ENCODE results near the gene STK32C.

STK32C gene

GRCh38 chr10:132252412-132252811, 55.3 kb downstream of the STK32C start:
- no peak for DNase-seq (ENCODE audit: low read depth, low spot score)
- H3K27ac ChIP-seq, result no peak overlapping the region

- no peak for DNase-seq (ENCODE audit: low read depth, low spot score)
- H3K27ac ChIP-seq, result no peak overlapping the region
Measured at GRCh38 chr10:132251928-132252327, 55.8 kb downstream of the STK32C start.

- H3K27ac ChIP-seq, result no peak overlapping the region
- DNase-seq (ENCODE audit: low read depth, low spot score), result no peak
Measured at GRCh38 chr10:132250481-132251475, 57.0 kb downstream of the STK32C start.

- no peak for DNase-seq (ENCODE audit: low read depth, low spot score)
- H3K27ac ChIP-seq, result no peak overlapping the region
Measured at GRCh38 chr10:132249824-132250375, 57.9 kb downstream of the STK32C start.

DNA sequence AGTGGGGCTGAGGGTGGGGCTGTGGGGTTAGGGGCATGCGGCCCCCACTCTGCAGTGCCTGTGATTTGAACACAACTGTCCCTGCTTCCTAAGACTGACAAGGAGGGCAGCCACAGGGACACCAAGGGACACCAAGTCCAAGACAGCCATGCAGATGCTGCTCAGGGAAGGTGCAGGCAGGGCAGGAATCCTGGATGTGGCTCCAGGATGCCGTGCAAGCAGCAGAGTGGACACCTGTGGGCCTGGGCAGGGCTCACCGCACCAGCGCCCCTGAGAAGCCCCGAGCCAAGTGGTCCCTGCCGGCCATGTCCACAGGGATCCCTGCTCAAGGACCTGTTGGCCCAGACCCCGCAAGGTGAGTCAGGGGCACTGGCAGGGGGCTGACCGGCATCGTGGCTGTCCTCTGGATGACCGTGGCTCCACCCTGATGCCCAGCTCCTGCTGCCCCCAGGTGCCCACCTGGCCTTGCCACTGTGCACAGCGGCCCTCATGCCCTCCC, 58.5 kb downstream of the STK32C start:
- H3K27ac ChIP-seq, result no peak overlapping the region
- no peak for DNase-seq (ENCODE audit: low read depth, low spot score)

DNA sequence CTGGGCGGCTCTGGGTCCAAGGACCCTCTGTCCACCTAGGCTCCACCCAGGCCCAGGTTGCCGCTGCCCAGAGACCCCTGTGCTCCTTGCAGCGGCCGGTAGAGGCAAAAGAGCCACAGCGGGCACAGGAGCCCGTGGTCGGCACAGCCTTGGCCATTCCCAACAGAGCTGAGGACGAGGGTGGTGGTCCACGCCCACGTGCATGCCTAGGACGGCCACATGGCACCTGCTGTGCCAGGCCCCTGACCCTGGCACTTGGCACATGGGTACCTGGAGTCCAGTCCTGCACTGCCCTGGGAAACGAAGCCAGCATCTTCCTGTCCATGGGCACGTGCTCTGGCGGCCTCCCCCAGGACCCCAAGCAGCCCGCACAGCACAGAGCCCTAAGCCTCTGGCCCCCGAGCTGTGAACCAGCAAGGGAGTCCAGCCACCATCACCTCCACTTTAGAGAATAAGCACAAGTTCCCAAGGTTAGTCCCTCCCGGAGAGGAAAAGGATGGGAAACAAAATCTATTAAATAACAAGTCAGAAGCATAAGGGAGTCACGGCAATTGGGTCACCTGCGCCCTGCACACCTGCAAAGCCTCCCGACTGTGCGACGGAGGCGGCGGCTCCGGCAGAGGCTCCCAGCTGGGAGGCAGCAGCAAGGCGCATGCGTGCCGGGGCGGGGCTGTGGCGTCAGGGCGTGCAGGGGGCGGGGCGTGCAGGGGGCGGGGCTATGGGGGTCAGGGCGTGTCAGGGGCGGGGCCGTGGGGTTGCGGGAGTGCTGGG, 59.1 kb downstream of the STK32C start:
- DNase-seq (ENCODE audit: low read depth, low spot score), result no peak
- no peak overlapping the region for H3K27ac ChIP-seq

DNA sequence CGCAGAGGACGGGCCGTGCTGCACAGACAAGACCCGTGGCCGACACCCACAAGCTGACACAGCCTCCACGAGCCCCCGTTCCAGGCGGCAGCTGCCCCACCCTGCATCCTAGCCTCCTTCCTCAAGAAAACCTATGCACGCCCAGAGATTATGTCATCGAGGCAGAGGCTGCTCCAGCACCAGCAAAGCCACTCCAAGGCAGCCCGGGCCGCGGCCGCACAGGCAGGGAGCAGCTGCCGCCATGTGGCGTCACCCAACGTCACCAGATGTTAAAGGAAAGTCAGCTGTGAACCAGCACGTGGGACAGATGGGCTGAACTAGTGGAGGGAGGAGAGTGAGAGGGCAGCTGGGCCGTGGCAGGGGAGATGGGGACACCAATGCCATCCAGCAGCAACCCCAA, 59.8 kb downstream of the STK32C start:
- no peak overlapping the region for H3K27ac ChIP-seq
- DNase-seq (ENCODE audit: low read depth, low spot score), result no peak

- DNase-seq (ENCODE audit: low read depth, low spot score), result no peak
- no peak overlapping the region for H3K27ac ChIP-seq
Measured at GRCh38 chr10:132246296-132246695, 61.5 kb downstream of the STK32C start.

- no peak overlapping the region for H3K27ac ChIP-seq
- no peak for DNase-seq (ENCODE audit: low read depth, low spot score)
Measured at GRCh38 chr10:132245056-132245455, 62.7 kb downstream of the STK32C start.

GRCh38 chr10:132243626-132244025, 64.1 kb downstream of the STK32C start:
- no peak for DNase-seq (ENCODE audit: low read depth, low spot score)
- no peak overlapping the region for H3K27ac ChIP-seq

DNA sequence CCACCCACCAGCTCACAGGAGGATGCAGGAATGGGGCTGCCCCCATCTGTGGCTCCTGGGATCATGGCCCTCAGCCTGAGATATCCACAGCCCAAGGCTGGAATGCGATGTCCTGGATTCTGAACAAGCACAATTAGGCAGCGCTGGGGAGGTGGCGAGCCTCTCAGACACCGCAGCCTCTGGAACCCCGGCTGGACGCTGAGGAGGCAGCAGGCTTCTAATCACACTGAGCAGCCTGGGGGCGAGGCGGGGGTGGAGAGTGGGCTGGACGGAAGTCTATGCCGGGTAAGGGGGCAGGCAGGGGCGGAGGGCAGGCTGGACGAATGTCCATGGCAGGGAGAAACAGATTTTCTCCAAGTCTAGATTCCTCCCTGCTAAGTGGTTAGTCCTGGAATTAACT, 64.6 kb downstream of the STK32C start:
- DNase-seq (ENCODE audit: low read depth, low spot score), result no peak
- H3K27ac ChIP-seq, result no peak overlapping the region

DNA sequence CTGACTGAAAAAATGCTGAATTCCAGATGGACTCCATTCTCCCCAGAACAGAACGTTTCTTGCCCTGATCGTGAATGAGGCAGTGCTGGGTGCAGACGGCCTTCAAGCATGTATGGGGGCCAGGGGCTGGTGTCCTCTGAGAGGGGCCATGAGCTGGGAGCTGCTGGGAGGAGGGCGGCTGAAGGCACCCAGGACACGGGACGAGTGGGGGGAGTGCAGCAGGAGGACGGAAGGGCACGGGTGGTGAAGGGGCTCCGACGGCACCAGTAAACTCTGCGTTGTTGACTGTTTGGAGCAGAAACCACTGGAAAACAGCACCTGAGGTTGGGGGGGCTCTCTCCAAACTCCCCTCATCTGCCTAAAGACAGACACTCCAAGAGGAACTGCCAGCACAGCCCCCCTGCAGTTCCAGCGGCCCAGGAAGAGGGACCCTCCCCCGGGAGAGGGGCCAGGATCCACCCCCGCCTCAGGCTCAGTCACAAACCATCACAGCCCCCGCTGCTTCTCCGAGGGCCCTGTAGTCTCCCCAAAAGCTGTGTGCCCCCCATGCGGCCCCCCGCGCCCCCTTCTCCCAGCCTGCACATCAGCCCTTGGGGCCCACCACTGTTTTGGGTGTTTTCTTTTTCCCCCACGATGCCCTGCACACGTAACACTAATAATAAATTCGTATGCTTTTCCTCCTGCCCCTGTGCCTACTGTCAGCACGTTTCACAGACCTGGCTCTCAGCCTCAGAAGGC, 65.5 kb downstream of the STK32C start:
- DNase-seq (ENCODE audit: low read depth, low spot score), result no peak
- H3K27ac ChIP-seq, result no peak overlapping the region

GRCh38 chr10:132241496-132241895, 66.3 kb downstream of the STK32C start:
- H3K27ac ChIP-seq, result no peak overlapping the region
- no peak for DNase-seq (ENCODE audit: low read depth, low spot score)

DNA sequence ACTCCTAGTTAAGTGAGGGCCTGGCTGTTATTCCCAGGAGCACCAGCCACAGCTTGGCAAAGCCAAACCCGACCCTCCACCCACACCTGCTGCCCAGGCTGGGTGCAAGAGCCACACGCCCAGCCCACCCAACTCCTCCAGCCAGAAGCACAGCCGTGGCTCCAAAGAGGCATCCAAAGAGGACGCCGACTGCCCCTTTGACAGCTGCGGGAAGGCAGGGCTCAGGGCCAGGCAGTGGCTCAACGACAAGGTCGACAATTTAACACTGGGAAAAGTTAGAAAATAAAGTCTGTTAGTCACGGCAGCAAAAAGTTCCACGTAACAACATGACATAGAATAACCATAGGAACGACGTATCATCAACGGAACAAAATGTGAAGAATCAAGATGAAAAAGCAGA, 66.7 kb downstream of the STK32C start:
- DNase-seq (ENCODE audit: low read depth, low spot score), result no peak
- H3K27ac ChIP-seq, result no peak overlapping the region

- no peak for DNase-seq (ENCODE audit: low read depth, low spot score)
- H3K27ac ChIP-seq, result no peak overlapping the region
Measured at GRCh38 chr10:132240581-132240980, 67.2 kb downstream of the STK32C start.

DNA sequence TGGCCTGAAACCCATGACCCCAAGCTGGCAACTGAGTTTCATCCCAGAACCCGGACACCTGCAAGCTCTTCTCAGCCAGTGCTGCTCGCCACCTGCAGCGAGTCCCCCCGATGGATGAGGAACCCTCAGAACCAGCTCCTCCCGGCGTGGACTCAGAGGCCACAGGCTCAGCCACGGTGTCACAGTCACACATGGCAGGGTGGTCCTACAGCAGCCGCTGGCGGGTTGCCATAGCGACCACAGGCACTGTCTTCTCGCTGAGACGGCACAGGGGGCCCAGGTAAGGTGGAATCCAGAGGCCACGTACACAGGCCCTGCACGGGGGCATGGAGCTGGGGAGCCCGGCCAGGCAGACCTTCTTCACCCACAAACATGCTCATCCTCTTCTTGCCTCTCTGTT, 67.6 kb downstream of the STK32C start:
- no peak for DNase-seq (ENCODE audit: low read depth, low spot score)
- H3K27ac ChIP-seq, result no peak overlapping the region

GRCh38 chr10:132239126-132240031, 68.4 kb downstream of the STK32C start:
- no peak for DNase-seq (ENCODE audit: low read depth, low spot score)
- no peak overlapping the region for H3K27ac ChIP-seq

DNA sequence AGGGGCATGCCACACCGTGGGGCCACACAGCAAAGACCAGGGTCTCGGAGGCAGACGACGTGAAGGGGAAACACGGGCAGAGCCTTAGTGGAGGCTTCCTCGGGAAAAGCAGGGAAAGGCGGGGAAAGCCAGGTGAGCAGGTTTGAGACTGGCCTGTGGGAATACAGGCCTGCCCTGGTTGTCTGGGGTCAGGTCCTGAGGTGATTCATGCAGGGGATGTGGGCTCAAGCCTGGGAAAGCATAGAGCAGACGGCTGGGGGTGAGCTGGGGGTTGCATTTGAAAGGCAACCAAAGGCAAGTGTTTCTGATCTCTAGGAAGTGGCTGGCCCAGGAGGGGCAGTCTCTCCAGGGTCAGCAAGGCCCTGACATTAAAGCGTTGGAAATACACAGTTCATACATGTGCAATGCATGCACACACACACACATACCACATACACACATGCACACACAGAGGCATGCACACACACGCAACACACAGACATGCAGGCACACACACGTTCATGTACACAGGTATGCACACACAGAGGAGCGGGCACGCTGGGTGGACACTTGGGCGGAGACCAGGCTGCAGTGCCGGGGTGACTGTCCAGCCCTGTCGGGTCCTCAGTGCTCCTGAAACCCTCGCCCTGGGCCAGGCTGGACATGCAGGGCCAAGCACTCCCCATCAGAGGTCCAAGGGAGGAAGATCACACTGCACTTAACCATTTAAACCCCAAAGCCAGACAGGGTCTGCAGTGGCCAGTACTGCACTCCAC, 69.2 kb downstream of the STK32C start:
- no peak overlapping the region for H3K27ac ChIP-seq
- DNase-seq (ENCODE audit: low read depth, low spot score), result no peak
